Endothelial cell of umbilical vein (primary cell): ENCODE results near the gene SH3TC1. TPM values are rescaled to one million over a fixed set of nuclear protein-coding genes. Genes with fewer than 3 reads are reported as not detected.

Experiments used
- BruUV-seq: library from RNA; stranded (reverse); fragments of 400-500 nt; replicated peaks from 2 replicates; lab custom pipeline; 2021; lab: Mats Ljungman, UMichigan
- CTCF ChIA-PET: fragments of 300-600, 350-600 bp; sonication (Branson Sonifier 250); formaldehyde crosslinking; loops from one replicate; lab custom pipeline; 2021; ENCODE audit warnings: antibody characterized with exemption, inconsistent platforms; lab: Charles Lee
- POLR2A ChIA-PET: fragments of 300-600, 350-600 bp; sonication (Branson Sonifier 250); formaldehyde crosslinking; loops from one replicate; lab custom pipeline; 2021; ENCODE audit warnings: antibody characterized with exemption, inconsistent platforms; lab: Charles Lee
- DNase-seq: peaks from one replicate; pipeline ENCODE4 v3.0.0-alpha.2; 2011; ENCODE audit warnings: low read depth, low spot score
- FAIRE-seq: peaks from 2 replicates; lab custom pipeline; 2011; peaks lifted over from hg19 to GRCh38; lab: Jason Lieb, UNC
- H2AFZ ChIP-seq: 2 replicates; pipeline ENCODE4 v1.6.0; 2012; ENCODE audit warnings: low read depth, low read length, control low read depth, inconsistent platforms
- H3K27ac ChIP-seq: 2 replicates; pipeline ENCODE4 v1.5.1; 2011; ENCODE audit warnings: low read depth, mild to moderate bottlenecking, control low read depth, low read length, moderate library complexity; ENCODE audit not compliant: insufficient read depth
- H3K27me3 ChIP-seq, 2 experiments: 2 replicates each; pipeline versions ENCODE4 v1.6.0 to v1.6.1; 2011; ENCODE audit warnings: low read length in 2 of 2, mixed read lengths in 1 of 2; ENCODE audit not compliant: control insufficient read depth in 2 of 2, insufficient read depth in 2 of 2
- H3K36me3 ChIP-seq, 2 experiments: 2 replicates in 1 of 2; 3 replicates in 1 of 2; pipeline ENCODE4 v1.5.1; 2011; ENCODE audit warnings: low read length in 2 of 2, mild to moderate bottlenecking in 1 of 2, moderate library complexity in 1 of 2; ENCODE audit not compliant: control insufficient read depth in 2 of 2, insufficient read depth in 2 of 2; ENCODE audit errors: extremely low read depth in 1 of 2
- H3K4me1 ChIP-seq: 3 replicates; pipeline ENCODE4 v1.5.1; 2011; ENCODE audit warnings: mild to moderate bottlenecking, low read length; ENCODE audit not compliant: control insufficient read depth, insufficient read depth; ENCODE audit errors: extremely low read depth
- H3K4me2 ChIP-seq: 2 replicates; pipeline ENCODE4 v1.6.1; 2011; ENCODE audit warnings: low read length, control low read depth, mixed read lengths; ENCODE audit not compliant: insufficient read depth
- H3K4me3 ChIP-seq, 3 experiments: fragments of 200-600 bp in 1 of 3; sonication (generic), shearing (Covaris generic) in 1 of 3; replicated peaks in 1 of 3; 2 replicates each; pipeline ENCODE4 v1.5.1; 2011 to 2016; ENCODE audit warnings: control low read depth in 3 of 3, low read length in 3 of 3, mild to moderate bottlenecking in 2 of 3, inconsistent platforms in 1 of 3, low read depth in 1 of 3, moderate library complexity in 1 of 3; ENCODE audit not compliant: insufficient read depth in 1 of 3
- H3K79me2 ChIP-seq: 2 replicates; pipeline ENCODE4 v1.6.0; 2012; ENCODE audit warnings: low read length, inconsistent platforms; ENCODE audit not compliant: control insufficient read depth, insufficient read depth
- H3K9ac ChIP-seq: replicated peaks from 2 replicates; pipeline ENCODE3; 2011; ENCODE audit warnings: low read length, control low read depth; ENCODE audit not compliant: insufficient read depth; ENCODE audit errors: extremely low read depth
- H3K9me1 ChIP-seq: replicated peaks from 3 replicates; pipeline ENCODE4 v1.6.0; 2011; ENCODE audit warnings: mild to moderate bottlenecking, low read length; ENCODE audit not compliant: control insufficient read depth, insufficient read depth; ENCODE audit errors: extremely low read depth
- H3K9me3 ChIP-seq: replicated peaks from 2 replicates; pipeline ENCODE4 v1.5.1; 2012; ENCODE audit warnings: low read length, inconsistent platforms; ENCODE audit not compliant: control insufficient read depth, insufficient read depth
- H4K20me1 ChIP-seq: replicated peaks from 2 replicates; pipeline ENCODE3; 2011; ENCODE audit warnings: mild to moderate bottlenecking, low read length; ENCODE audit not compliant: control insufficient read depth, insufficient read depth; ENCODE audit errors: extremely low read depth
- CTCF ChIP-seq, 2 donors: IDR thresholded peaks; 1 replicate in 1 of 2; 2 replicates in 1 of 2; pipeline ENCODE4 v1.5.1; 2011; ENCODE audit warnings: low read length in 2 of 2, mild to moderate bottlenecking in 2 of 2, moderate library complexity in 2 of 2, control low read depth in 1 of 2, inconsistent platforms in 1 of 2, low read depth in 1 of 2; ENCODE audit not compliant: insufficient read depth in 1 of 2; ENCODE audit errors: extremely low read depth in 1 of 2
- EZH2 ChIP-seq: IDR thresholded peaks from 2 replicates; pipeline ENCODE4 v1.6.1; 2012; ENCODE audit warnings: borderline replicate concordance, low read depth, mild to moderate bottlenecking, moderate library complexity, low read length, inconsistent platforms; ENCODE audit not compliant: severe bottlenecking
- FOS ChIP-seq: IDR thresholded peaks from 2 replicates; pipeline ENCODE4 v1.6.1; 2011; ENCODE audit warnings: mild to moderate bottlenecking, low read length, moderate library complexity, borderline replicate concordance; ENCODE audit not compliant: insufficient read depth
- GATA2 ChIP-seq: IDR thresholded peaks from 2 replicates; pipeline ENCODE4 v1.7.0; 2011; ENCODE audit warnings: low read depth, mild to moderate bottlenecking, moderate library complexity, mixed read lengths, low read length; ENCODE audit not compliant: insufficient read length, insufficient read depth
- JUN ChIP-seq: IDR thresholded peaks from 2 replicates; pipeline ENCODE4 v1.6.1; 2011; ENCODE audit warnings: borderline replicate concordance, low read depth; ENCODE audit not compliant: insufficient read length, insufficient read depth
- MAX ChIP-seq: IDR thresholded peaks from 2 replicates; pipeline ENCODE4 v1.6.1; 2011; ENCODE audit not compliant: insufficient read depth, insufficient read length
- MYC ChIP-seq: IDR thresholded peaks from one replicate; pipeline ENCODE4 v1.6.1; 2011; ENCODE audit warnings: mild to moderate bottlenecking, low read depth, low read length
- POLR2A ChIP-seq: IDR thresholded peaks from 2 replicates; pipeline ENCODE4 v1.6.1; 2012; ENCODE audit warnings: low read depth, mild to moderate bottlenecking, control low read depth, low read length
- POLR2AphosphoS5 ChIP-seq: IDR thresholded peaks from 2 replicates; pipeline ENCODE4 v1.6.1; 2012; ENCODE audit warnings: low read depth, mild to moderate bottlenecking, control low read depth, low read length, moderate library complexity; ENCODE audit not compliant: insufficient read depth
- dilution Hi-C: fragments of 300-500 bp; cut with MboI; formaldehyde crosslinking; loops from one replicate; pipeline ENCODE4 v1.15.0; 2019; ENCODE audit warnings: low sequenced_read_pairs; ENCODE audit not compliant: extremely low pct_ligation_motif_present
- intact Hi-C: fragments of 100-400 bp; cut with micrococcal nuclease; formaldehyde crosslinking; loops from one replicate; pipeline ENCODE4 v1.10.0; 2022
- polyA plus RNA-seq, 4 experiments: library from polyadenylated mRNA; depleted of rRNA in 3 of 4; stranded (reverse) in 3 of 4; unstranded in 1 of 4; fragments of >200 nt; gene quantifications; 2 replicates each; pipeline versions ENCODE4 v1.2.1 to v1.2.3, GENCODE V29; 2011 to 2012; ENCODE audit warnings: missing spikeins in 1 of 4
- total RNA-seq: library from RNA; stranded (reverse); gene quantifications from 2 replicates; pipeline ENCODE4 v1.2.3, GENCODE V29; 2021

Gene SH3TC1
- total and polyA plus RNA-seq, 2 donors (not counting 3 experiments of a cell fraction or from before 2014, with no cell fraction given): 96.5 to 192 TPM

- no peak overlapping the region for H3K9ac ChIP-seq
- intact Hi-C loops: no loop called here
- POLR2A ChIA-PET: interaction anchor here (0.7 to 1.4 kb wide), 2 partner anchors 14 to 206 kb away, joined by 3 read pairs; no protein-coding TSS in a partner anchor
- peaks cover 2% of the 10 kb centered on the region for H3K79me2 ChIP-seq
- H4K20me1 ChIP-seq: no peaks in the 10 kb centered on the region
- no peaks in the 10 kb centered on the region for H3K9me1 ChIP-seq
- BruUV-seq: no TSS peak
- no peak overlapping the region for H2AFZ ChIP-seq
- FAIRE-seq (no peak), DNase-seq (no peak)
- H3K4me2 ChIP-seq: no peak overlapping the region
- TF ChIP-seq MYC (no peak), EZH2 (no peak), GATA2 (no peak), POLR2A (no peak), MAX (no peak), POLR2AphosphoS5 (no peak), CTCF (IDR thresholded peaks at IDR 0.05; ENCODE audit: extremely low read depth in 1 of 2, insufficient read depth in 1 of 2, low read depth in 1 of 2, low read length in 2 of 2) (no peak), JUN (no peak), FOS (no peak)
- H3K36me3 ChIP-seq: peaks cover 17 to 80% of the 10 kb centered on the region in 2 experiments
- no peaks in the 10 kb centered on the region for H3K27me3 ChIP-seq
- CTCF ChIA-PET: interaction anchor here (2.9 kb wide), 1 partner anchor 37 kb away, joined by 31 read pairs; no protein-coding TSS in a partner anchor
- H3K4me3 ChIP-seq: no peak overlapping the region
- dilution Hi-C loops: no loop called here
- no peaks in the 10 kb centered on the region for H3K9me3 ChIP-seq
- H3K4me1 ChIP-seq: no peaks in the 10 kb centered on the region
- no peak overlapping the region for H3K27ac ChIP-seq
Observed at GRCh38 chr4:8214136-8214535, 15.0 kb downstream of the SH3TC1 start.
